D341Med (cell line): Measurements from ENCODE around the gene FBXO34.
A peak's percentile ranks its signal among the peaks of the same experiment; 100 is the strongest.

Experiments used
- DNase-seq: peaks from one replicate; pipeline ENCODE4 v3.0.0; 2012; ENCODE audit warnings: low spot score

FBXO34 gene

GRCh38 chr14:55347040-55347439 lies 75.8 kb downstream of the FBXO34 start:
- DNase-seq, result no peak

- DNase-seq, result no peak
Measured at GRCh38 chr14:55347748-55348147, 76.5 kb downstream of the FBXO34 start.

GRCh38 chr14:55348766-55349453 lies 77.7 kb downstream of the FBXO34 start:
- DNase-seq, result no peak

- no peak for DNase-seq
Measured at GRCh38 chr14:55349565-55349964, 78.3 kb downstream of the FBXO34 start.

GRCh38 chr14:55350461-55350860 lies 79.2 kb downstream of the FBXO34 start:
- DNase-seq, result no peak

GRCh38 chr14:55351111-55351510 lies 79.9 kb downstream of the FBXO34 start:
- DNase-seq, result no peak

- no peak for DNase-seq
Measured at GRCh38 chr14:55352201-55352600, 81.0 kb downstream of the FBXO34 start.

- no peak for DNase-seq
Measured at GRCh38 chr14:55353686-55354467, 82.7 kb downstream of the FBXO34 start.

GRCh38 chr14:55354500-55354899 lies 83.3 kb downstream of the FBXO34 start:
- DNase-seq, result peak; percentile 82

- DNase-seq, result no peak
Measured at GRCh38 chr14:55355922-55356321, 84.7 kb downstream of the FBXO34 start.

GRCh38 chr14:55356913-55357312 lies 85.7 kb downstream of the FBXO34 start:
- no peak for DNase-seq

GRCh38 chr14:55359307-55359706 lies 88.1 kb downstream of the FBXO34 start:
- no peak for DNase-seq

- DNase-seq, result no peak
Measured at GRCh38 chr14:55361190-55361589, 90.0 kb downstream of the FBXO34 start.

GRCh38 chr14:55366271-55366670 lies 95.0 kb downstream of the FBXO34 start:
- DNase-seq, result no peak

- no peak for DNase-seq
Measured at GRCh38 chr14:55370883-55371455, 99.7 kb downstream of the FBXO34 start.

- DNase-seq, result no peak
Measured at GRCh38 chr14:55372423-55372822, 101.2 kb downstream of the FBXO34 start.

GRCh38 chr14:55372825-55373224 lies 101.6 kb downstream of the FBXO34 start:
- no peak for DNase-seq

- no peak for DNase-seq
Measured at GRCh38 chr14:55373784-55374705, 102.8 kb downstream of the FBXO34 start.

- no peak for DNase-seq
Measured at GRCh38 chr14:55374771-55375170, 103.5 kb downstream of the FBXO34 start.

GRCh38 chr14:55377236-55377635 lies 106.0 kb downstream of the FBXO34 start:
- DNase-seq, result no peak

GRCh38 chr14:55381040-55381439 lies 109.8 kb downstream of the FBXO34 start:
- no peak for DNase-seq

- DNase-seq, result no peak
Measured at GRCh38 chr14:55381561-55381960, 110.3 kb downstream of the FBXO34 start.
